H1 (cell line): ENCODE results near the gene ZNF536. TPM values are rescaled to one million over a fixed set of nuclear protein-coding genes. Genes with fewer than 3 reads are reported as not detected.

ENCODE experiments used
- BRCA1 ChIP-seq: IDR thresholded peaks from 2 replicates; pipeline ENCODE4 v1.6.1; 2012; ENCODE audit warnings: low read depth, low read length, improper control_type of control experiment
- CTCF ChIP-seq, 3 experiments: IDR thresholded peaks; 1 replicate in 2 of 3; 2 replicates in 1 of 3; pipeline versions ENCODE4 v1.5.1 to v1.6.1; 2011; ENCODE audit warnings: low read length in 3 of 3, mild to moderate bottlenecking in 3 of 3, inconsistent platforms in 2 of 3, low read depth in 1 of 3, moderate library complexity in 1 of 3; ENCODE audit not compliant: insufficient read depth in 1 of 3; ENCODE audit errors: control extremely low read depth in 1 of 3
- E2F6 ChIP-seq: IDR thresholded peaks from 2 replicates; pipeline ENCODE4 v1.6.1; 2012; ENCODE audit warnings: inconsistent platforms
- SP4 ChIP-seq: IDR thresholded peaks from 2 replicates; pipeline ENCODE4 v1.6.1; 2012; ENCODE audit warnings: low read length, inconsistent platforms
- polyA plus RNA-seq, 7 experiments: library from polyadenylated mRNA; depleted of rRNA in 3 of 7; stranded (reverse) in 5 of 7; unstranded in 2 of 7; fragments of >200 nt in 5 of 7; fragments of 200-250 nt in 2 of 7; gene quantifications; 1 replicate in 5 of 7; 2 replicates in 1 of 7; 4 replicates in 1 of 7; pipeline versions ENCODE4 v1.2.1 to v1.2.3, GENCODE V29; 2011 to 2013; ENCODE audit warnings: missing spikeins in 2 of 7, mixed read lengths in 2 of 7
- total RNA-seq: library from RNA; stranded (reverse); fragmentation: NEBNext Ultra II Directional; extraction: Animal tissue kit (Norgen Biotek cat#: 25700); gene quantifications from 2 replicates; pipeline ENCODE4 v1.2.1, GENCODE V29; 2021

Gene ZNF536
- total and polyA plus RNA-seq, 2 of the 8 experiments (the other 6 are each of a cell fraction or from before 2014, with no cell fraction given) = 0.09 to 0.11 TPM

GRCh38 chr19:30385666-30386065 lies 13.5 kb downstream of the ZNF536 start (continued):
- TF ChIP-seq CTCF (IDR thresholded peaks at IDR 0.05; ENCODE audit: control extremely low read depth in 1 of 3, insufficient read depth in 1 of 3, low read depth in 1 of 3, low read length in 3 of 3) (no peak), E2F6 (no peak), SP4 (no peak), BRCA1 (no peak)
- TF ChIP-seq, all 59 proteins: peak for 0
